ENCODE measurements around the gene WNT3A. TPM values are rescaled to one million over a fixed set of nuclear protein-coding genes. Genes with fewer than 3 reads are reported as not detected.

The WNT3A gene
- total and polyA plus RNA-seq, 3 donors from 2014 or later = 0.08 to 0.19 (median 0.13) TPM

GRCh38 chr1:228012555-228012954 lies 5.8 kb downstream of the WNT3A start:
- H3K9me3 ChIP-seq = no peaks in the 10 kb centered on the region

GRCh38 chr1:228013131-228013934 lies 6.5 kb downstream of the WNT3A start:
- H3K27me3 ChIP-seq = no peaks in the 10 kb centered on the region
- no peak for TF ChIP-seq CTCF (IDR thresholded peaks at IDR 0.05)
- no peak for TF ChIP-seq POLR2A (IDR thresholded peaks at IDR 0.05)
- no peaks in the 10 kb centered on the region for H3K4me1 ChIP-seq
- H3K9me3 ChIP-seq = no peaks in the 10 kb centered on the region
- no peaks in the 10 kb centered on the region for H3K36me3 ChIP-seq (ENCODE audit: low read depth, missing control alignments)
- 87 to 88% methylated on average over 15 to 24 of the region's 24 CpGs for WGBS, 2 donors
- intact Hi-C loops (cut with DNase I; ENCODE audit: low total_unique reads) = no loop called here
- peak; percentile 8 for DNase-seq
- H3K4me3 ChIP-seq = no peak overlapping the region
- H3K27ac ChIP-seq = no peak overlapping the region

More at GRCh38 chr1:228012555-228012954, 5.8 kb downstream of the WNT3A start:
- intact Hi-C loops (cut with DNase I; ENCODE audit: low total_unique reads) = no loop called here
- Histone ChIP-seq H3K4me1 (no peaks in the 10 kb centered on the region), H3K27ac (no peak overlapping the region), H3K4me3 (no peak overlapping the region), H3K36me3 (ENCODE audit: low read depth, missing control alignments) (no peaks in the 10 kb centered on the region), H3K27me3 (no peaks in the 10 kb centered on the region)
- 90 to 96% methylated on average over 5 of the region's 5 CpGs for WGBS, 2 donors
- TF ChIP-seq CTCF (IDR thresholded peaks at IDR 0.05) (no peak), POLR2A (IDR thresholded peaks at IDR 0.05) (no peak)
- peak; percentile 1 for DNase-seq

- Histone ChIP-seq H3K9me3 (no peaks in the 10 kb centered on the region), H3K4me1 (no peaks in the 10 kb centered on the region), H3K27ac (no peak overlapping the region), H3K27me3 (no peaks in the 10 kb centered on the region), H3K36me3 (ENCODE audit: low read depth, missing control alignments) (no peaks in the 10 kb centered on the region), H3K4me3 (no peak overlapping the region)
- DNase-seq = peak; percentile 18
- WGBS, 2 donors = 77 to 82% methylated on average over 15 to 21 of the region's 21 CpGs
- TF ChIP-seq CTCF (IDR thresholded peaks at IDR 0.05) (no peak), POLR2A (IDR thresholded peaks at IDR 0.05) (no peak)
- intact Hi-C loops (cut with DNase I; ENCODE audit: low total_unique reads) = no loop called here
Observed at GRCh38 chr1:228013935-228014930, 7.4 kb downstream of the WNT3A start.

- Histone ChIP-seq H3K27me3 (no peaks in the 10 kb centered on the region), H3K9me3 (no peaks in the 10 kb centered on the region), H3K4me3 (no peak overlapping the region), H3K36me3 (ENCODE audit: low read depth, missing control alignments) (no peaks in the 10 kb centered on the region), H3K4me1 (no peaks in the 10 kb centered on the region), H3K27ac (no peak overlapping the region)
- TF ChIP-seq POLR2A (IDR thresholded peaks at IDR 0.05) (no peak), CTCF (IDR thresholded peaks at IDR 0.05) (no peak)
- 84 to 90% methylated on average over 2 to 21 of the region's 21 CpGs for WGBS, 2 donors
- DNase-seq = no peak
- intact Hi-C loops (cut with DNase I; ENCODE audit: low total_unique reads) = no loop called here
Observed at GRCh38 chr1:228015276-228016180, 8.7 kb downstream of the WNT3A start.
